NCI-H226 (cell line): ENCODE data around the gene C4orf54.

Experiments used
- DNase-seq: peaks from one replicate; pipeline ENCODE4 v3.0.0-alpha.2; 2015

Gene C4orf54

DNA sequence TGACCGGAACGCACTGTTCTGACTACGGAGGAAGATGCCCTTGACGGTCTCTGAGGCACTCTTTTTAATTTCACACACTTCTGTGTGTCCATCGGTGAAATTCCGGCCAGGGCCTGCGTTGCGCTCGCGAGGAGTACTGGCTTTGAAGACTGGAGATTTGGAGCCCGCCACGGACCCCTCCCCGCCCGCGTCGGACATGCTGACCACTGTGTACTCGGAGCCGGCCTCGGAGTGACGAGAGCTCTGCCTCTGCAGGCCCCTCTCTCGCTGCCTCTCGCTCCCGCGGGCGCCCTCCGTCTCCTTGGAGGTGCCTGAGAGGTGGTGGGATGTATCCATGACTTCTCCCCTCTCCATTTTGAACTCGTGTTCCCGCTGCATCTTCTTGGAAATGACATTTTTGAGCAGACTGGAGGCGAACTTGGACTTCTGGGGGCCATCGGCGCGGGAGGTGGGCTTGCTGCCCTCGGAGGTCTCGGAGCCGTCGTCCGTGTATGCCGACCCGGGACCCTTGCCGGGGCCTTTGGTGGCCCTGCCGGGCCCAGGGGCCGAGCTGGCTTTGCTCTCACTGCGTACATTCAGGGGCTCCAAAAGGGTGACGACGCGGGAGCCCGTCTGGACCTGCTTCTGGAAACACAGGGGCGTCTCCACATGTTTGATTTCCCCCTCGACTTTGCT is 5.7 kb downstream of the C4orf54 start:
- DNase-seq, result no peak

- no peak for DNase-seq
These were observed 6.4 kb downstream of the C4orf54 start for GRCh38 chr4:99651016-99651769.

GRCh38 chr4:99649778-99650177 is 7.8 kb downstream of the C4orf54 start:
- DNase-seq, result no peak

- no peak for DNase-seq
These were observed 8.4 kb downstream of the C4orf54 start for GRCh38 chr4:99649208-99649607.

DNA sequence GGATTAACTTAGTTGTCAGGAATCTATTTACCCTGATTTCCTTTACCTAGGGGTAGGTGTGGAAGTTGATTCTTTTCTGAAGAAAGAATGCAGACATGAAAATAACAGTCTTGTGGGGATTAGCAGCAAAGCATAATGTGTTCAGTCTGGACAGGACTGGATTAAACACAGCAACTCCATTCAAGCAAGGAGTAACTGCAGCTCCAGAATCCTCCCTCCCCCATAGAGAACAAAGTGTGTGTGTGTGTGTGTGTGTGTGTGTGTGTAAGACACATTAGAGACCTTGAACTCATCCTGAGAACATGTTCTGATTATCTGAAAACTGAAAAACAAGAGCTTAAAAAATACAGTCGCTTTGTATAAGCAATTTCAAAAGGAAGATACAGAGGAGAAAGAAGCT is 9.3 kb downstream of the C4orf54 start:
- no peak for DNase-seq

DNA sequence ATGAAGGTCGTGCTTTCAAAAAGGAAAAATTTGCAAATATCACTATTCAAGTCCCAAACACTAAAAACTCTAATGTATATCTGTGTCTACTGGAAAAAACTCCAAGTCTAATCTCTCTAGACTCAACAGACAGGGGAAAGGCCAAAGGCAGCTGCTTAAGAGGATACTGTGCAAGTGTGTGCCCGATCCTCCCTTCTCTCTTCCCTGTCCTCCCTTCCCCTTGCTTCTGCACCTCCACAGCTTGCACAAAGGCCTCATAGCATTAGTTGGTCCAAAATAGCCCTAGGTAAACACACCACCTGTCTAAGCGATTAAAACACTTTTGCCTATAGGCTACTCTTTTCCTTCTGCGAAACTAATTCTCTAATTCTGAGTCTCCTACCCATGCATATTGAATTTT is 10.6 kb downstream of the C4orf54 start:
- no peak for DNase-seq

- DNase-seq, result no peak
These were observed 12.0 kb downstream of the C4orf54 start for GRCh38 chr4:99645638-99646037.

DNA sequence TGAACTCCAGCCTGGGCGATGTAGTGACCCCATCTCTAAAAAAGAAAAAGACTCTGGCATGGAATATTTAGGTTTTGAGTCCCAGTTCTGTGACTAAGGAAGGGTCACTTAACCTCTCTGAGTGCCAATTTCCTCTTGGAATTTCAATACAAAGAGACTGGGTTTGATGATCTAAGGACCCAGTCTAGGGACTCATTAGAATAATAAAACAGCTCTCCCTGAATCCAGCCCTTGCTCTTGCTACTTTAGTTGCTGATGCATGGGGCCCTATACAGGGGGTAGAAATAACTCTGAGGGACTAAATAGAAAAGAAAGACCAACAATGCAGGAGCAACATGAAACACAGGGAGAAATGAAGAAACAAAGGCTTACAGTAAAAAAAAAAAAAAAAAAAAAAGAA is 12.6 kb downstream of the C4orf54 start:
- no peak for DNase-seq

- DNase-seq, result no peak
These were observed 13.2 kb downstream of the C4orf54 start for GRCh38 chr4:99644453-99644852.

DNA sequence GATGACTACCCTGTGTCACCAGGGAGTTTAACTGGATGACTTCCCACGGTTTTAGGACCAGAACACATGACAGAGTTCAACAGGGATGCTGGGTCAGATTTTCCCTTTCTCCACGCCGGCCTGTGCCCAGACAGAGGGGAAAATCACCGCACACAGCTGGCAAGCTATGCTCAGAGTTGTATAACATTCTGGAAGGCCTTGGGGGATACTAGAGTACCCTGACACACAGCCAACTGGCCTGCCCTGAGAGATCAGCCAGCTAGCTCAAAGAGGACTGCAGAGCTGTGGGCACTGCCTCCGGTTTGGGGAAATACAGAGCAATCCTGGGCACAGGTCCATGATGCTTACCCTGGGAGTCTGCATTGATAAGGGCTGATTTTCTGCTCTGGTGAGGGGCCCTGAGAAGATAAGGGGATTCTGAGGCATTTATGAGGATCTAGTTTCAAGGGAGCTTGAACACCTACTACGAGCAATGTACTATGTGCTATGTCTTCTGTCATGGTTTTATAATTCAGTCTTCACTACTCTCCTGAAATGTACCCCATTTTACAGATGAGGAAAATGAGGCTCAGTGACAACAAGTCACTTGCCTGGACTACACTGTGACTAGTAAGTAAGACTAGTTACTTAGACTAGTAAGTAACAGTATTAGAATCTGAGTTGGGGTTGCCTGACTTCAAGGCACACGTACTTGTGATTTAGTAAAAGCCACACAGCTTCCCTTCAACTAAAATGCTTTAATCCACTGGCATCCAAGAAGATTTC is 14.7 kb downstream of the C4orf54 start:
- DNase-seq, result no peak

GRCh38 chr4:99640676-99641075 is 17.0 kb downstream of the C4orf54 start:
- no peak for DNase-seq

DNA sequence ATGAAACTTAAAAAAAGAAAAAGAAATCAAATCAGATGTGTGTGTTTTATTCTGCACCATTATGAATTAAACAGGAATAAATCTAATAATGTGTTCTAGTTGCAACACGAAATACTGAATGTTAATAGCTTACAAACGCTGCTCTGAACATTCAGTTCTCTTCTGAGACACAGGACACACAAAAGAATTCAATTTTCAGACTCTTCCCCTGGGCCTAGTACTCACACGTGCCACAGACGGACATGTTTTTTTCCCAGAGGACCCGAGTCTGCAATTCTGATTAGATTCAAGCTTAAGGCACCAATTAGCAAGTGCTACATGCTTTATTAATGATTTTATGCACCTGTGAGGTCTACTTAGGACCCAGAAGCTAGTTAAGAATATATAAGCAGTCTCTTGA is 20.5 kb downstream of the C4orf54 start:
- no peak for DNase-seq

GRCh38 chr4:99636422-99636821 is 21.2 kb downstream of the C4orf54 start:
- DNase-seq, result no peak

DNA sequence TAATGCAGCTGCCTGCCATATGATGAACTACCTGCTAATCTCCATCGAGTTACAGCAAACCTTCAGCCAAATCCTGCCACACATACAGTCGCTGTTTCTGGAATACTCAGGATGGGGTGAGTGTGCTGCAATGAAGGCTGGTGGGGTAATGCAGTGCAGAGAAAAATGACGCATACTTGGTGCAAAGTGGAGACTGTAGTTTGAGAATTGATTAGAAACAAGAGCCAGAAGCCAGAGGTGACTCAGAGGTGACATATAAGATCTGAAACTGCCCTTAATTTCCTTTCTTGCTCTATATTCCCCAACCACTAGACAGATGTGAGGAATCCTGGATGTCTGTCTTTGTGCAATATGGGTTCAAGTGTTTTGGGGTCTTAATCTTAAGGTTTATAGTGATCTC is 22.0 kb downstream of the C4orf54 start:
- DNase-seq, result no peak

GRCh38 chr4:99634742-99635360 is 22.8 kb downstream of the C4orf54 start:
- DNase-seq, result no peak

GRCh38 chr4:99633772-99634171 is 23.9 kb downstream of the C4orf54 start:
- no peak for DNase-seq

DNA sequence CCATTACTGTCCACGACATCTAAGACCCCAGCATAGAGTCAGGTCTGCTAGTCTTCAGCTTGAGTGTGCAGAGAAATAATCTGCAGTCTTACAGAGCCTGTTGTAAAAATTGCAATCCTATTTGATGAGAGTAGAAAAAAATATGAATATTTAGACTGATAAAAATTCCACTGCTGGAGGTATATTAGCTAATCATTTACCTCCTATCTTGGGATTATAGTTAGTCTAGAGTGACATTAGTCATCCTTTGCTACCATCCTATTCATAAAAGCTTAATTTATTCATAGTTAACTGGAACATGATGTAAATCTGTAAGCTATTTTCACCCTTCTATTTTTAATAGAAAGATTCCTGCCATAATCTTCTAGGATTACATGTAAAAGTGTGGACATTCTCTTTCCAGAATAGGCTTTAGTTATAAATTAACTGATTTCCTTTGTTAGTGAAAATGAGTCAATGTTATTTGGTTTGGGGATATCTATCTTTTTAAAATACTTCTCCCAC is 26.7 kb downstream of the C4orf54 start:
- DNase-seq, result no peak

DNA sequence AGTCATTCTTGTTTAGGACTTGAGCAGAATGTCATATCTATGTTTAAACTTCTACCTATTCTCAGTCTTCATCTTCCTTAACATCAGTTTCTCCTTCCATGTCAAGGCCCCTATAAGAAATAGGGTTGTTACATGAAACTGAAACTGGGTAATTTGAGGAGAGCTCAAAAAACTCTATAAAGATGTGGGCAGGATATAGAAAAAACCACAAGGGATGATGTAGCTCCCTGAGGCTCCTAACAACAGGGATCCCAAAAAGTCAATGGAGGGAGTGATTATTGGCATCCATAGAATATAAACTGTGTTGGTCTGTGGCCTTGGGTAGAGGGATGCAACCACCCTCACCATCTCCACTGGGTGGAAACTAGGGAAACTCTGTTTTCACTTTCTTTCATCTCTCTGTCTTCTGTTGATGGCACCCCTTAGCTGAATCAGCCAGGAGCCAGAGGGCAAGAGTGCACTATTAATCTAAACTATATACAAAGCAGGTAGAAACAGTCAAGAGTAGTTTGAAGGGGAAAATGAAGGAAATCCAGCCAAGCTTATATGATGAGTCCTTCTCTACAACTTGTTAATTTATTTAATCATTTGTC is 27.6 kb downstream of the C4orf54 start:
- DNase-seq, result no peak

- no peak for DNase-seq
These were observed 29.6 kb downstream of the C4orf54 start for GRCh38 chr4:99628040-99628439.

GRCh38 chr4:99625369-99625768 is 32.3 kb downstream of the C4orf54 start:
- DNase-seq, result no peak

DNA sequence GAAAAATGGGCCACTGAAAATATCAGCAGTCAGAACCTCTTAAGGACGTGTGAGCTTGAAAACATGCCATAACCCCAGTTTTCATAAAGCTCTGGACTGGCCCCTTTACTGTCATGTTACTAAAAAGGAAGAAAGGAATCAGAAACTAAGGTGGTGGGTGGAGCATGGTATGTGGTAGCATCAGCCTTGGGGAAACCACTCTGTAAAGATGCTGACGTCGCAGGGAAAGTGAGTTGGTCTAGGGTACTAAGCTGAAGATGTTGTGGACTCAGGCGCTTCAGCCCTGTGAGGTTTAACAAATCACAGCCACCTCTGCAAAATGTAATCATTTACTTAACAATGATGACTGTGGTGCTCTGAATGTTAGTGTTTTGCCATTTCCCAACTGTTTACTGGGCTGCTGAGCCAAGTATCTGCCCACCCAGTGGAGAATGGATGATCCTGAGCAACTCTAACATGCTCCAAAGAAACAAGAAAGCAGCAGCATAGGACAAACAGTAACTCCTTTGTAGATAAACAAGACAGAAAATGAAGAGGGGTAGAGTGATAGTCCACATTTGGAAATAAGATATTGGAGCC is 33.4 kb downstream of the C4orf54 start:
- no peak for DNase-seq

DNA sequence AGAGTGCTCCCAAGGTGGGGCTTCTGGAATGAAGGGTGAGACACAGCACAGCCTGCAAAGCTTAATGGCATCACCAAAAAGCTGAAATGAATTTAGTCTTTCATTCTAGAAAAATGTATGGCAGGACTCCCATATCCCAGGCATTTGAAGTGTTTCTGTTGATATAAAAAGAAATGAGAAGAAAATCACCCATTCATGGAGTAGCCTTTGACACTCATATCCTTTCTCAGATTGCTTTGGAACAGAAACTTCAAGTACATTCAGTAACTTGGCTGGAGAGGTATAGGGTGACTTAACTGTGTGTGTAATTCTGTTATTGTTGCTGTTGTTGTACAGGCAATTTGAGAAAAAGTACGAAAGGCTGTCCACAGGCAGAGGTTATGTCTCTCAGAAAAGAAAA is 35.3 kb downstream of the C4orf54 start:
- no peak for DNase-seq

- DNase-seq, result no peak
These were observed 40.3 kb downstream of the C4orf54 start for GRCh38 chr4:99617374-99617773.
